Measurements from ENCODE around the gene RAD51. TPM values are rescaled to one million over a fixed set of nuclear protein-coding genes. Genes with fewer than 3 reads are reported as not detected.

The RAD51 gene
- total RNA-seq, 6 experiments from 2014 or later: 0.66 to 1.7 (median 1.1) TPM; not detected in 2

GRCh38 chr15:40714144-40714543 lies 19.2 kb downstream of the RAD51 start:
- Histone ChIP-seq H3K4me3 (no peak overlapping the region), H3K9me3 (no peaks in the 10 kb centered on the region), H3K36me3 (no peaks in the 10 kb centered on the region), H3K4me1 (no peaks in the 10 kb centered on the region), H3K27me3 (no peaks in the 10 kb centered on the region), H3K27ac (no peak overlapping the region)
- DNase-seq (no peak), ATAC-seq (no peak)
- 46% methylated on average over 2 of the region's 2 CpGs for WGBS (ENCODE audit: insufficient coverage, low coverage, low lambda C conversion rate, missing lambda C conversion rate)
- TF ChIP-seq CTCF (IDR thresholded peaks at IDR 0.05) (no peak), POLR2A (IDR thresholded peaks at IDR 0.05) (no peak)
- intact Hi-C loops (cut with DNase I): no loop called here

GRCh38 chr15:40716165-40716564 lies 21.2 kb downstream of the RAD51 start:
- H3K4me3 ChIP-seq: no peak overlapping the region
- intact Hi-C loops (cut with DNase I): no loop called here
- TF ChIP-seq POLR2A (IDR thresholded peaks at IDR 0.05): no peak
- no peak for TF ChIP-seq CTCF (IDR thresholded peaks at IDR 0.05)
- ATAC-seq: no peak
- no peaks in the 10 kb centered on the region for H3K9me3 ChIP-seq
- H3K27ac ChIP-seq: no peak overlapping the region
- H3K4me1 ChIP-seq: no peaks in the 10 kb centered on the region
- WGBS (ENCODE audit: insufficient coverage, low coverage, low lambda C conversion rate, missing lambda C conversion rate): 87% methylated on average over 5 of the region's 6 CpGs
- DNase-seq: no peak
- no peaks in the 10 kb centered on the region for H3K36me3 ChIP-seq
- H3K27me3 ChIP-seq: no peaks in the 10 kb centered on the region

- 46% methylated on average over 1 of the region's 1 CpG for WGBS (ENCODE audit: insufficient coverage, low coverage, low lambda C conversion rate, missing lambda C conversion rate)
- no peaks in the 10 kb centered on the region for H3K36me3 ChIP-seq
- H3K27ac ChIP-seq: no peak overlapping the region
- TF ChIP-seq POLR2A (IDR thresholded peaks at IDR 0.05): no peak
- TF ChIP-seq CTCF (IDR thresholded peaks at IDR 0.05): no peak
- H3K27me3 ChIP-seq: no peaks in the 10 kb centered on the region
- no peaks in the 10 kb centered on the region for H3K4me1 ChIP-seq
- no peaks in the 10 kb centered on the region for H3K9me3 ChIP-seq
- DNase-seq (no peak), ATAC-seq (peak in 2 of 4 donors; percentile 18 to 42)
- intact Hi-C loops (cut with DNase I): no loop called here
- no peak overlapping the region for H3K4me3 ChIP-seq
These were observed 26.7 kb downstream of the RAD51 start for GRCh38 chr15:40721701-40722100.

- no peak for DNase-seq
- H3K27me3 ChIP-seq: no peaks in the 10 kb centered on the region
- H3K4me1 ChIP-seq: no peaks in the 10 kb centered on the region
- no peak overlapping the region for H3K4me3 ChIP-seq
- intact Hi-C loops (cut with DNase I): no loop called here
- TF ChIP-seq CTCF (IDR thresholded peaks at IDR 0.05): no peak
- TF ChIP-seq POLR2A (IDR thresholded peaks at IDR 0.05): no peak
- no peaks in the 10 kb centered on the region for H3K9me3 ChIP-seq
- no peak for ATAC-seq
- no peaks in the 10 kb centered on the region for H3K36me3 ChIP-seq
- H3K27ac ChIP-seq: no peak overlapping the region
- 93% methylated on average over 4 of the region's 4 CpGs for WGBS (ENCODE audit: insufficient coverage, low coverage, low lambda C conversion rate, missing lambda C conversion rate)
These were observed 27.4 kb downstream of the RAD51 start for GRCh38 chr15:40722354-40722753.

- intact Hi-C loops (cut with DNase I): no loop called here
- WGBS (ENCODE audit: insufficient coverage, low coverage, low lambda C conversion rate, missing lambda C conversion rate): 86% methylated on average over 2 of the region's 2 CpGs
- no peaks in the 10 kb centered on the region for H3K27me3 ChIP-seq
- no peaks in the 10 kb centered on the region for H3K36me3 ChIP-seq
- ATAC-seq: no peak
- DNase-seq: no peak
- H3K9me3 ChIP-seq: no peaks in the 10 kb centered on the region
- no peaks in the 10 kb centered on the region for H3K4me1 ChIP-seq
- H3K27ac ChIP-seq: no peak overlapping the region
- H3K4me3 ChIP-seq: no peak overlapping the region
- no peak for TF ChIP-seq POLR2A (IDR thresholded peaks at IDR 0.05)
- TF ChIP-seq CTCF (IDR thresholded peaks at IDR 0.05): no peak
These were observed 28.0 kb downstream of the RAD51 start for GRCh38 chr15:40722934-40723333.
